ENCODE results near the gene BRSK2.

BRSK2 gene

GRCh38 chr11:1350086-1350725 lies 39.5 kb upstream of the BRSK2 start:
- Histone ChIP-seq H3K27ac (ENCODE audit: extremely low read depth, low read depth, low read length) (no peak overlapping the region), H3K4me3 (ENCODE audit: low read depth, low read length) (no peak overlapping the region), H3K36me3 (ENCODE audit: control insufficient read depth in 2 of 2, insufficient read depth in 1 of 2, low read length in 2 of 2) (no peaks in the 10 kb centered on the region), H3K4me1 (ENCODE audit: control insufficient read depth, insufficient read depth, low read length) (no peaks in the 10 kb centered on the region), H3K9me3 (ENCODE audit: control insufficient read depth, insufficient read depth, low read depth, low read length) (no peaks in the 10 kb centered on the region)
- POLR2A ChIA-PET = no interaction called here
- CTCF ChIA-PET = no interaction called here
- no peak for TF ChIP-seq ZNF558 (tag by site-specific recombination; IDR thresholded peaks at IDR 0.05)
- peak; percentile 84 for TF ChIP-seq KLF1 (tag by site-specific recombination; IDR thresholded peaks at IDR 0.05)
- TF ChIP-seq GLIS1 (tag by site-specific recombination; IDR thresholded peaks at IDR 0.05) = peak; percentile 68
- TF ChIP-seq ZNF223 (tag by site-specific recombination; IDR thresholded peaks at IDR 0.05) = no peak
- TF ChIP-seq EGR2 (tag by site-specific recombination; IDR thresholded peaks at IDR 0.05; ENCODE audit: low read depth) = 0 out of 2 replicates have a peak, but pooled peaks have one; percentile 38
- TF ChIP-seq ZFHX2 (tag by site-specific recombination; conservative IDR thresholded peaks at IDR 0.05) = 0 out of 2 replicates have a peak, but pooled peaks have one; percentile 34

- ChIA-PET CTCF (no interaction called here), POLR2A (no interaction called here)
- H3K27ac ChIP-seq (ENCODE audit: extremely low read depth, low read depth, low read length) = no peak overlapping the region
- H3K36me3 ChIP-seq (ENCODE audit: control insufficient read depth in 2 of 2, insufficient read depth in 1 of 2, low read length in 2 of 2) = no peaks in the 10 kb centered on the region
- H3K4me1 ChIP-seq (ENCODE audit: control insufficient read depth, insufficient read depth, low read length) = no peaks in the 10 kb centered on the region
- TF ChIP-seq ZNF510 (tag by site-specific recombination; IDR thresholded peaks at IDR 0.05; ENCODE audit: insufficient replicate concordance) = no peak
- TF ChIP-seq ZNF394 (tag by site-specific recombination; IDR thresholded peaks at IDR 0.05; ENCODE audit: borderline replicate concordance) = no peak
- TF ChIP-seq TSHZ1 (tag by site-specific recombination; IDR thresholded peaks at IDR 0.05; ENCODE audit: borderline replicate concordance) = no peak
- no peak for TF ChIP-seq ZNF433 (tag by site-specific recombination; IDR thresholded peaks at IDR 0.05; ENCODE audit: low read depth)
- TF ChIP-seq ZNF660 (tag by site-specific recombination; IDR thresholded peaks at IDR 0.05) = no peak
- no peak for TF ChIP-seq ZEB2 (tag by site-specific recombination; IDR thresholded peaks at IDR 0.05)
- TF ChIP-seq ZNF76 (tag by site-specific recombination; IDR thresholded peaks at IDR 0.05; ENCODE audit: borderline replicate concordance, low read depth) = no peak
- H3K4me3 ChIP-seq (ENCODE audit: low read depth, low read length) = no peak overlapping the region
- H3K9me3 ChIP-seq (ENCODE audit: control insufficient read depth, insufficient read depth, low read depth, low read length) = no peaks in the 10 kb centered on the region
Observed at GRCh38 chr11:1351278-1351937, 38.3 kb upstream of the BRSK2 start.

GRCh38 chr11:1352696-1353382 lies 36.9 kb upstream of the BRSK2 start:
- Histone ChIP-seq H3K27ac (ENCODE audit: extremely low read depth, low read depth, low read length) (no peak overlapping the region), H3K36me3 (ENCODE audit: control insufficient read depth in 2 of 2, insufficient read depth in 1 of 2, low read length in 2 of 2) (no peaks in the 10 kb centered on the region), H3K4me1 (ENCODE audit: control insufficient read depth, insufficient read depth, low read length) (no peaks in the 10 kb centered on the region), H3K4me3 (ENCODE audit: low read depth, low read length) (no peak overlapping the region), H3K9me3 (ENCODE audit: control insufficient read depth, insufficient read depth, low read depth, low read length) (no peaks in the 10 kb centered on the region)
- ChIA-PET CTCF (no interaction called here), POLR2A (no interaction called here)
- no peak for TF ChIP-seq ZNF423 (tag by site-specific recombination; IDR thresholded peaks at IDR 0.05)
- no peak for TF ChIP-seq ZNF792 (tag by site-specific recombination; IDR thresholded peaks at IDR 0.05)
- no peak for TF ChIP-seq ZNF16 (tag by site-specific recombination; IDR thresholded peaks at IDR 0.05; ENCODE audit: low read depth)
- TF ChIP-seq ZNF155 (tag by site-specific recombination; IDR thresholded peaks at IDR 0.05) = no peak
- no peak for TF ChIP-seq ZNF560 (tag by site-specific recombination; IDR thresholded peaks at IDR 0.05; ENCODE audit: borderline replicate concordance)
- TF ChIP-seq ZSCAN16 (tag by site-specific recombination; IDR thresholded peaks at IDR 0.05) = no peak
- TF ChIP-seq ZNF214 (tag by site-specific recombination; IDR thresholded peaks at IDR 0.05; ENCODE audit: borderline replicate concordance) = no peak
- no peak for TF ChIP-seq PRDM1 (tag by site-specific recombination; IDR thresholded peaks at IDR 0.05)
- TF ChIP-seq ZNF416 (tag by site-specific recombination; IDR thresholded peaks at IDR 0.05) = no peak
- TF ChIP-seq ZNF221 (tag by site-specific recombination; IDR thresholded peaks at IDR 0.05; ENCODE audit: borderline replicate concordance) = no peak
- no peak for TF ChIP-seq ZNF121 (tag by site-specific recombination; IDR thresholded peaks at IDR 0.05)
- no peak for TF ChIP-seq ATF2 (tag by site-specific recombination; IDR thresholded peaks at IDR 0.05; ENCODE audit: low read depth)
- no peak for TF ChIP-seq ZNF610 (tag by site-specific recombination; IDR thresholded peaks at IDR 0.05; ENCODE audit: borderline replicate concordance)

Measured in HEK293 (cell line).